K562 (cell line): ENCODE data around the gene TRERF1. TPM values are rescaled to one million over a fixed set of nuclear protein-coding genes. Genes with fewer than 3 reads are reported as not detected.

Experiments used
- BCL6 ChIP-seq: fragments of 250-450 bp; sonication (Bioruptor Pico); IDR thresholded peaks from 2 replicates; pipeline ENCODE4 v1.4.0; 2020
- BHLHE40 ChIP-seq: IDR thresholded peaks from 2 replicates; pipeline ENCODE4 v1.6.1; 2011; ENCODE audit warnings: low read length, improper control_type of control experiment
- TRIM24 ChIP-seq, 2 experiments: fragments of 450-650 bp; IDR thresholded peaks; 2 replicates each; pipeline ENCODE4 v1.6.1; 2016
- XRCC3 ChIP-seq: fragments of 450-650 bp; IDR thresholded peaks from 2 replicates; pipeline ENCODE4 v1.6.1; 2017; ENCODE audit warnings: mild to moderate bottlenecking, moderate library complexity
- ZC3H11A ChIP-seq: IDR thresholded peaks from 2 replicates; pipeline ENCODE4 v1.6.1; 2012; ENCODE audit warnings: low read depth, low read length, improper control_type of control experiment
- ZNF311 ChIP-seq: fragments of 250-450 bp; sonication (Bioruptor Pico); IDR thresholded peaks from 2 replicates; pipeline ENCODE4 v1.4.0; 2020; ENCODE audit warnings: mild to moderate bottlenecking, moderate library complexity
- ZNF436 ChIP-seq: fragments of 250-450, 450-650 bp; sonication (Bioruptor Pico); formaldehyde crosslinking; IDR thresholded peaks from 2 replicates; pipeline ENCODE4 v1.7.0; 2020; ENCODE audit warnings: mild to moderate bottlenecking
- ZNF589 ChIP-seq: fragments of 200-800 bp; sonication (Bioruptor generic); IDR thresholded peaks from 2 replicates; pipeline ENCODE4 v1.6.1; 2016; ENCODE audit warnings: low read depth, missing genetic modification characterization, missing compliant biosample characterization
- polyA plus RNA-seq, 8 experiments: library from polyadenylated mRNA; depleted of rRNA in 4 of 8; stranded (reverse) in 5 of 8; unstranded in 3 of 8; fragments of >200 nt; fragmentation: Nextera tagmentation in 2 of 8; fragmentation: Illumina TruSeq in 1 of 8; extraction: Ambion mirVana in 2 of 8; extraction: Trizol in 1 of 8; gene quantifications; 2 replicates each; pipeline versions ENCODE4 v1.2.1 to v1.2.3, GENCODE V29; 2011 to 2014; ENCODE audit warnings: inconsistent platforms in 1 of 8, missing spikeins in 1 of 8
- total RNA-seq, 7 experiments: library from RNA; depleted of rRNA in 6 of 7; stranded (reverse); fragments of >200 nt in 6 of 7; fragmentation: Illumina TruSeq in 2 of 7; extraction: Trizol in 2 of 7; gene quantifications; 2 replicates each; pipeline versions ENCODE4 v1.2.1 to v1.2.3, GENCODE V29; 2011 to 2021; ENCODE audit warnings: low replicate concordance in 1 of 7
- TF ChIP-seq, protein P1 (sequence below): fragments of 250-450 bp; sonication (Bioruptor Pico); IDR thresholded peaks from 2 replicates; pipeline ENCODE4 v1.9.0; 2021; ENCODE audit warnings: mild to moderate bottlenecking, inconsistent platforms
- TF ChIP-seq, protein P2 (sequence below): fragments of 450-650 bp; formaldehyde crosslinking; conservative IDR thresholded peaks from 2 replicates; pipeline ENCODE4 v1.4.0; 2022; ENCODE audit warnings: mild to moderate bottlenecking, missing genetic modification characterization
- TF ChIP-seq, protein P3 (sequence below): fragments of 450-650 bp; conservative IDR thresholded peaks from 2 replicates; pipeline ENCODE4 v1.6.1; 2016; ENCODE audit warnings: missing genetic modification characterization, low read depth, mild to moderate bottlenecking, control low read depth, missing compliant biosample characterization
- TF ChIP-seq, protein P4 (sequence below): fragments of 250-450 bp; sonication (Bioruptor Pico); IDR thresholded peaks from 2 replicates; pipeline ENCODE4 v1.5.0; 2021; ENCODE audit warnings: mild to moderate bottlenecking, moderate library complexity

The TRERF1 gene
- total and polyA plus RNA-seq, 9 of the 15 experiments (the other 6 are each of a cell fraction or from before 2014, with no cell fraction given): 0.04 to 0.20 (median 0.07) TPM; not detected in 3

DNA sequence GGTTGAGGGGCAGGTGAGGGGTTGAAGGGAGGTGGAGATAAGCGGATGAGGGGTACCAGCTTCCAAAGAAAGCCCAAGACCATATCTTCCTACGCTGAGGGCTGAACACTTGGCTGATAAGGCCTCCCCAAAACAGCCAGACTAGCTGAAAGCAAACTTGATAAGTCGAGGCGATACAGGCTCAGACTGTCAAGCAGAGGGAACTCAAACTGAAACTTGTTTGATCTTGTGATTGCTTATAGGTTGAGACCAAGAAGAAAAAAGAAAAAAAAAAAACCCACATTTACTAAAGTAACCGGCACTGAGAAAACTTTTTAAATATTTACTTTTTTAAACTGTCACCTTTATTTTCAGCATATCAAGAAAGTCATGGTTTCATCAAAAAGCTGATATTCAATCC lies 73.6 kb downstream of the TRERF1 start (continued):
- TF ChIP-seq, protein P1, sequence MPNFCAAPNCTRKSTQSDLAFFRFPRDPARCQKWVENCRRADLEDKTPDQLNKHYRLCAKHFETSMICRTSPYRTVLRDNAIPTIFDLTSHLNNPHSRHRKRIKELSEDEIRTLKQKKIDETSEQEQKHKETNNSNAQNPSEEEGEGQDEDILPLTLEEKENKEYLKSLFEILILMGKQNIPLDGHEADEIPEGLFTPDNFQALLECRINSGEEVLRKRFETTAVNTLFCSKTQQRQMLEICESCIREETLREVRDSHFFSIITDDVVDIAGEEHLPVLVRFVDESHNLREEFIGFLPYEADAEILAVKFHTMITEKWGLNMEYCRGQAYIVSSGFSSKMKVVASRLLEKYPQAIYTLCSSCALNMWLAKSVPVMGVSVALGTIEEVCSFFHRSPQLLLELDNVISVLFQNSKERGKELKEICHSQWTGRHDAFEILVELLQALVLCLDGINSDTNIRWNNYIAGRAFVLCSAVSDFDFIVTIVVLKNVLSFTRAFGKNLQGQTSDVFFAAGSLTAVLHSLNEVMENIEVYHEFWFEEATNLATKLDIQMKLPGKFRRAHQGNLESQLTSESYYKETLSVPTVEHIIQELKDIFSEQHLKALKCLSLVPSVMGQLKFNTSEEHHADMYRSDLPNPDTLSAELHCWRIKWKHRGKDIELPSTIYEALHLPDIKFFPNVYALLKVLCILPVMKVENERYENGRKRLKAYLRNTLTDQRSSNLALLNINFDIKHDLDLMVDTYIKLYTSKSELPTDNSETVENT (CRISPR knock-in tag): no peak
- TF ChIP-seq, protein P2, sequence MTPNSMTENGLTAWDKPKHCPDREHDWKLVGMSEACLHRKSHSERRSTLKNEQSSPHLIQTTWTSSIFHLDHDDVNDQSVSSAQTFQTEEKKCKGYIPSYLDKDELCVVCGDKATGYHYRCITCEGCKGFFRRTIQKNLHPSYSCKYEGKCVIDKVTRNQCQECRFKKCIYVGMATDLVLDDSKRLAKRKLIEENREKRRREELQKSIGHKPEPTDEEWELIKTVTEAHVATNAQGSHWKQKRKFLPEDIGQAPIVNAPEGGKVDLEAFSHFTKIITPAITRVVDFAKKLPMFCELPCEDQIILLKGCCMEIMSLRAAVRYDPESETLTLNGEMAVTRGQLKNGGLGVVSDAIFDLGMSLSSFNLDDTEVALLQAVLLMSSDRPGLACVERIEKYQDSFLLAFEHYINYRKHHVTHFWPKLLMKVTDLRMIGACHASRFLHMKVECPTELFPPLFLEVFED: no peak
- TF ChIP-seq ZC3H11A: no peak
- TF ChIP-seq BHLHE40: no peak
- TF ChIP-seq, protein P3, sequence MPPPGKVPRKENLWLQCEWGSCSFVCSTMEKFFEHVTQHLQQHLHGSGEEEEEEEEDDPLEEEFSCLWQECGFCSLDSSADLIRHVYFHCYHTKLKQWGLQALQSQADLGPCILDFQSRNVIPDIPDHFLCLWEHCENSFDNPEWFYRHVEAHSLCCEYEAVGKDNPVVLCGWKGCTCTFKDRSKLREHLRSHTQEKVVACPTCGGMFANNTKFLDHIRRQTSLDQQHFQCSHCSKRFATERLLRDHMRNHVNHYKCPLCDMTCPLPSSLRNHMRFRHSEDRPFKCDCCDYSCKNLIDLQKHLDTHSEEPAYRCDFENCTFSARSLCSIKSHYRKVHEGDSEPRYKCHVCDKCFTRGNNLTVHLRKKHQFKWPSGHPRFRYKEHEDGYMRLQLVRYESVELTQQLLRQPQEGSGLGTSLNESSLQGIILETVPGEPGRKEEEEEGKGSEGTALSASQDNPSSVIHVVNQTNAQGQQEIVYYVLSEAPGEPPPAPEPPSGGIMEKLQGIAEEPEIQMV (tag): no peak
- no peak for TF ChIP-seq ZNF311
- TF ChIP-seq, protein P4, sequence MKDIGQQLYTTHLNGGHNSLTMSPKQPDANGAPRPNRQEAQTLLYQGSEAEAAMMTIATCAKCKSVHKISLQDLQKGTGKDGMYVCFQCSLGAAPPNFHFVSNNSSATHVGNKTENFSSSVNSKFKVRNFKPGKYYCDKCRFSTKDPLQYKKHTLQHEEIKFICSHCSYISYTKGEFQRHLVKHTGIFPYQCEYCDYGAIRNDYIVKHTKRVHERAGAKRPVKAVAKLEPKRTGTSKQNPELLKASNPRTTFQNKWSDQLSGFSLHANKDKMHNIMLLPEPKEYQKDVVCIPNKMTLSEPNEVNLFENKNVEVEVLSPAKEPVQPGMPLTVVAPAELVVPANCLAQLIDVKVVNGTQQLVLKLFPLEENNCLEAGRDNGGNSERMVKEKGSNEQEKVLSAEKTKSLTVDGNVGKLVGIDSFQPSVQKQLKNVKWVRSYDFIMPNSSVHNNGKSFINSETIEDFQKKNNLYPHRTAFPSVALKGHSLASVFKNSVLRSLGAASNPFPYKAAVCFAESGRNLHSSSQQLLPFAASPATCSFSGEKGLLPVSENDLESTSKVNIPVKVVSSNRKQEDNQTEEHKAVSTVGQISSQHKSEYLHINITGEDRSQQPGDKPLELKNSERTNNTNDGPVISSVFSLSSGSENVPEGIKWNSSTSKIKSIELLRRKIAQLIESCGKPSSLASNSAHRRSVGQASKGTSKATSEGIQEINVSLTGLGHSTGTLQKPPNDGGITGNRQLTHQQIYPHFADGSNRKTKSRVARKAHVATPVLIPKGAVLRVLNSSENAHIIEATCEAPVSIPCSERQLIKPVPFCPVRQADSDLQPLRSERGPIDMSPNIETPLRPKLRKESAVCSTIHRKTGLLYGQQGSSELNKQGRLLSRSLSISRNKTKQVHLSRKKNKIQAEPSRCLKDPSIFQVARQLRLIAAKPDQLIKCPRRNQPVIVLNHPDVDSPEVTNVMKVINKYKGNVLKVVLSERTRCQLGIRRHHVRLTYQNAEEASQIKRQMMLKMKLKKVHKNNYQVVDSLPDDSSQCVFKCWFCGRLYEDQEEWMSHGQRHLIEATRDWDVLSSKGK: no peak
- no peak for TF ChIP-seq ZNF436
- TF ChIP-seq TRIM24 (IDR thresholded peaks at IDR 0.05): no peak
- no peak for TF ChIP-seq XRCC3
- no peak for TF ChIP-seq ZNF589 (CRISPR knock-in tag)
- TF ChIP-seq BCL6 (CRISPR knock-in tag): no peak
